ENCODE measurements around the gene PACSIN1.

- TF ChIP-seq, protein P1, sequence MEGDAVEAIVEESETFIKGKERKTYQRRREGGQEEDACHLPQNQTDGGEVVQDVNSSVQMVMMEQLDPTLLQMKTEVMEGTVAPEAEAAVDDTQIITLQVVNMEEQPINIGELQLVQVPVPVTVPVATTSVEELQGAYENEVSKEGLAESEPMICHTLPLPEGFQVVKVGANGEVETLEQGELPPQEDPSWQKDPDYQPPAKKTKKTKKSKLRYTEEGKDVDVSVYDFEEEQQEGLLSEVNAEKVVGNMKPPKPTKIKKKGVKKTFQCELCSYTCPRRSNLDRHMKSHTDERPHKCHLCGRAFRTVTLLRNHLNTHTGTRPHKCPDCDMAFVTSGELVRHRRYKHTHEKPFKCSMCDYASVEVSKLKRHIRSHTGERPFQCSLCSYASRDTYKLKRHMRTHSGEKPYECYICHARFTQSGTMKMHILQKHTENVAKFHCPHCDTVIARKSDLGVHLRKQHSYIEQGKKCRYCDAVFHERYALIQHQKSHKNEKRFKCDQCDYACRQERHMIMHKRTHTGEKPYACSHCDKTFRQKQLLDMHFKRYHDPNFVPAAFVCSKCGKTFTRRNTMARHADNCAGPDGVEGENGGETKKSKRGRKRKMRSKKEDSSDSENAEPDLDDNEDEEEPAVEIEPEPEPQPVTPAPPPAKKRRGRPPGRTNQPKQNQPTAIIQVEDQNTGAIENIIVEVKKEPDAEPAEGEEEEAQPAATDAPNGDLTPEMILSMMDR (optimal IDR thresholded peaks at IDR 0.05 in 1 of 3, IDR thresholded peaks at IDR 0.05 in 1 of 3, conservative IDR thresholded peaks at IDR 0.05 in 1 of 3; ENCODE audit: extremely low read depth in 1 of 3, insufficient read depth in 2 of 3, low read length in 3 of 3) = no peak
- no peak for TF ChIP-seq EZH2 (IDR thresholded peaks at IDR 0.05; ENCODE audit: low read length)
Measured at GRCh38 chr6:34447386-34447785, 18.5 kb upstream of the PACSIN1 start.

Measured in keratinocyte (primary cell).